HEK293 (cell line): Measurements from ENCODE around the gene RETREG2.

ENCODE experiments used
- CTCF ChIA-PET: fragments of 350-600 bp; formaldehyde crosslinking; extraction: SDS; loops from one replicate; lab custom pipeline; 2021; ENCODE audit warnings: antibody characterized with exemption; lab: Yijun Ruan, JAX
- POLR2A ChIA-PET: fragments of 300-600 bp; formaldehyde crosslinking; extraction: SDS; loops from one replicate; lab custom pipeline; 2020; ENCODE audit warnings: antibody characterized with exemption, inconsistent platforms; lab: Yijun Ruan, JAX
- H3K27ac ChIP-seq: fragments of 200-500 bp; sonication (Bioruptor generic); 2 replicates; pipeline ENCODE4 v1.5.1; 2014; ENCODE audit warnings: low read depth, low read length, control low read depth, inconsistent platforms; ENCODE audit errors: extremely low read depth
- H3K36me3 ChIP-seq, 2 experiments: fragments of 200-500 bp in 1 of 2; sonication (Bioruptor generic) in 1 of 2; 1 replicate in 1 of 2; 2 replicates in 1 of 2; pipeline ENCODE4 v1.5.1; 2014 to 2017; ENCODE audit warnings: inconsistent platforms in 2 of 2, low read length in 2 of 2; ENCODE audit not compliant: control insufficient read depth in 2 of 2, insufficient read depth in 1 of 2
- H3K4me1 ChIP-seq: fragments of 200-500 bp; sonication (Bioruptor generic); 2 replicates; pipeline ENCODE4 v1.5.1; 2014; ENCODE audit warnings: mild to moderate bottlenecking, low read length, inconsistent platforms; ENCODE audit not compliant: control insufficient read depth, insufficient read depth
- H3K4me3 ChIP-seq: 2 replicates; pipeline ENCODE4 v1.5.1; 2011; ENCODE audit warnings: low read depth, mild to moderate bottlenecking, control low read depth, low read length, moderate library complexity
- H3K9me3 ChIP-seq: fragments of 200-500 bp; sonication (Bioruptor generic); 2 replicates; pipeline ENCODE4 v1.5.1; 2014; ENCODE audit warnings: low read depth, low read length, inconsistent platforms; ENCODE audit not compliant: control insufficient read depth, insufficient read depth
- CTCF ChIP-seq: fragments of 450-650 bp; formaldehyde crosslinking; IDR thresholded peaks from 2 replicates; pipeline ENCODE4 v1.5.1; 2016; ENCODE audit warnings: missing biosample characterization, missing genetic modification characterization
- HIC1 ChIP-seq: fragments of 450-650 bp; formaldehyde crosslinking; IDR thresholded peaks from 2 replicates; pipeline ENCODE4 v1.5.1; 2016; ENCODE audit warnings: missing biosample characterization, missing genetic modification characterization
- IKZF3 ChIP-seq: fragments of 450-650 bp; IDR thresholded peaks from 2 replicates; pipeline ENCODE4 v1.5.0; 2018; ENCODE audit warnings: missing biosample characterization, mild to moderate bottlenecking, missing genetic modification characterization, moderate library complexity
- KLF17 ChIP-seq: fragments of 450-650 bp; formaldehyde crosslinking; IDR thresholded peaks from 2 replicates; pipeline ENCODE4 v1.5.1; 2016; ENCODE audit warnings: missing biosample characterization, missing genetic modification characterization
- MYNN ChIP-seq: fragments of 450-650 bp; formaldehyde crosslinking; IDR thresholded peaks from 2 replicates; pipeline ENCODE4 v1.5.1; 2016; ENCODE audit warnings: missing biosample characterization, missing genetic modification characterization, borderline replicate concordance
- PATZ1 ChIP-seq: fragments of 450-650 bp; formaldehyde crosslinking; IDR thresholded peaks from 2 replicates; pipeline ENCODE4 v1.5.1; 2016; ENCODE audit warnings: missing biosample characterization, missing genetic modification characterization
- PRDM10 ChIP-seq: fragments of 450-650 bp; formaldehyde crosslinking; IDR thresholded peaks from 2 replicates; pipeline ENCODE4 v1.5.1; 2016; ENCODE audit warnings: missing biosample characterization, missing genetic modification characterization
- TCF7L2 ChIP-seq: IDR thresholded peaks from 2 replicates; pipeline ENCODE4 v1.6.1; 2011; ENCODE audit warnings: low read depth, mild to moderate bottlenecking, inconsistent platforms, low read length, moderate library complexity, borderline replicate concordance
- ZBTB10 ChIP-seq: fragments of 450-650 bp; formaldehyde crosslinking; IDR thresholded peaks from 2 replicates; pipeline ENCODE4 v1.5.1; 2016; ENCODE audit warnings: missing biosample characterization, missing genetic modification characterization
- ZBTB8A ChIP-seq: fragments of 450-650 bp; formaldehyde crosslinking; IDR thresholded peaks from 2 replicates; pipeline ENCODE4 v1.5.1; 2016; ENCODE audit warnings: missing biosample characterization, missing genetic modification characterization
- ZNF274 ChIP-seq, 2 experiments: fragments of 200-500 bp in 1 of 2; fragments of 450-650 bp in 1 of 2; sonication (Bioruptor generic) in 1 of 2; formaldehyde crosslinking in 1 of 2; IDR thresholded peaks; 2 replicates each; pipeline versions ENCODE4 v1.5.1 to v1.6.1; 2014 to 2016; ENCODE audit warnings: borderline replicate concordance in 1 of 2, inconsistent platforms in 1 of 2, low read length in 1 of 2, missing biosample characterization in 1 of 2, missing genetic modification characterization in 1 of 2
- ZNF280C ChIP-seq: fragments of 450-650 bp; formaldehyde crosslinking; IDR thresholded peaks from 2 replicates; pipeline ENCODE4 v1.5.1; 2016; ENCODE audit warnings: missing biosample characterization, missing genetic modification characterization
- ZNF335 ChIP-seq: fragments of 450-650 bp; formaldehyde crosslinking; conservative IDR thresholded peaks from 2 replicates; pipeline ENCODE4 v1.5.1; 2016; ENCODE audit warnings: missing biosample characterization, missing genetic modification characterization
- ZNF561 ChIP-seq: fragments of 450-650 bp; IDR thresholded peaks from 2 replicates; pipeline ENCODE4 v1.5.1; 2018; ENCODE audit warnings: missing biosample characterization, missing genetic modification characterization, borderline replicate concordance
- ZNF654 ChIP-seq: fragments of 450-650 bp; formaldehyde crosslinking; IDR thresholded peaks from 2 replicates; pipeline ENCODE4 v1.5.1; 2016; ENCODE audit warnings: low read depth, missing biosample characterization, missing genetic modification characterization
- ZNF658 ChIP-seq: fragments of 450-650 bp; formaldehyde crosslinking; IDR thresholded peaks from 2 replicates; pipeline ENCODE4; 2016; ENCODE audit warnings: missing biosample characterization, missing genetic modification characterization
- ZNF660 ChIP-seq: fragments of 450-650 bp; IDR thresholded peaks from 2 replicates; pipeline ENCODE4 v1.5.1; 2018; ENCODE audit warnings: missing biosample characterization, mild to moderate bottlenecking, missing genetic modification characterization
- ZSCAN16 ChIP-seq: fragments of 450-650 bp; formaldehyde crosslinking; IDR thresholded peaks from 2 replicates; pipeline ENCODE4 v1.5.1; 2016; ENCODE audit warnings: missing biosample characterization, missing genetic modification characterization

The RETREG2 gene

GRCh38 chr2:219175928-219176817 lies 1.9 kb upstream of the RETREG2 start:
- H3K9me3 ChIP-seq = no peaks in the 10 kb centered on the region
- TF ChIP-seq ZNF280C = no peak
- no peak for TF ChIP-seq HIC1
- peak; percentile 95 for TF ChIP-seq CTCF (tag by site-specific recombination)
- peak; percentile 90 for TF ChIP-seq ZNF335 (tag by site-specific recombination)
- no peak for TF ChIP-seq IKZF3 (tag by site-specific recombination)
- no peak for TF ChIP-seq ZNF654
- TF ChIP-seq ZBTB8A (tag by site-specific recombination) = no peak
- TF ChIP-seq ZNF561 (tag by site-specific recombination) = no peak
- no peak for TF ChIP-seq ZNF660 (tag by site-specific recombination)
- TF ChIP-seq ZBTB10 (tag by site-specific recombination) = no peak
- no peak for TF ChIP-seq MYNN (tag by site-specific recombination)
- no peak for TF ChIP-seq PATZ1 (tag by site-specific recombination)
- TF ChIP-seq KLF17 (tag by site-specific recombination) = peak; percentile 20; the same call in 1 of the 2 replicates
- TF ChIP-seq ZNF658 (tag by site-specific recombination) = no peak
- no peak for TF ChIP-seq TCF7L2
- no peak; the same call in 1 of the 2 replicates for TF ChIP-seq PRDM10 (tag by site-specific recombination)
- TF ChIP-seq ZSCAN16 (tag by site-specific recombination) = no peak
- TF ChIP-seq ZNF274 (IDR thresholded peaks at IDR 0.05; ENCODE audit: low read length) = no peak
- TF ChIP-seq ZNF274 (tag by site-specific recombination; IDR thresholded peaks at IDR 0.05; ENCODE audit: borderline replicate concordance) = no peak

More at GRCh38 chr2:219175928-219176817, 1.9 kb upstream of the RETREG2 start:
- peaks cover 4 to 55% of the 10 kb centered on the region in 2 experiments; a peak in 2 of 3 replicates for H3K36me3 ChIP-seq
- H3K4me3 ChIP-seq = peak overlapping the region; percentile 78
- H3K4me1 ChIP-seq = peaks cover 6% of the 10 kb centered on the region; the same call in 1 of the 2 replicates
- ChIA-PET CTCF (interaction anchor here (0.5 to 8.4 kb wide), 16 partner anchors 9 to 365 kb away, joined by 3 to 101 read pairs (median 3); partner anchors contain the start of genes DNAJB2, GLB1L, NHEJ1 and STK16), POLR2A (interaction anchor here (0.6 to 2.7 kb wide), 14 partner anchors 17 to 179 kb away, joined by 3 to 27 read pairs (median 4); partner anchors contain the start of genes ABCB6, ANKZF1, ATG9A and CFAP65)
- H3K27ac ChIP-seq = peak overlapping the region; percentile 79
